ENCODE results near the gene CIB4.
"Not testable (repeated sequence)": the region's sequence is repeated elsewhere in the genome, so short reads cannot be mapped to it uniquely, and the experiment has no call there.

The CIB4 gene

DNA sequence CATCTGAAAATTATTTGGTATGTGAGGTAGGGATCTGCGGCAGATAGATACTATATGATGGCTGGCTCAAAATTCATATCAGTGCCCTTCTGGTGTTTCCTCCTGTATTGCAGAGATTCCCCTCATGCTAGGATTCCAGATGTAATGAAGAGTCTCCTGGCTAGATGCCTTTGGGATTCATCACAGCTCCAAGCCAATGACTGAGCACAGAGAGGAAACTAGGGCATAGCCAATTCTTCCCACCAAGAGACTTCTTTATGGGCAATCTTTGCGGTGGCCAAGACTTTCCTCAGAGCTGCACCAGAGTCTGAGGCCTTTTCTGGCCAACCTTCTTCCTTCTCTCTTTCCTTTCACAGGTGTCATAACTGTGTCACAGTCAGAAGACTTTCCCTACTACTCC is 25.5 kb upstream of the CIB4 start:
- DNase-seq (ENCODE audit: low spot score), result no peak

DNA sequence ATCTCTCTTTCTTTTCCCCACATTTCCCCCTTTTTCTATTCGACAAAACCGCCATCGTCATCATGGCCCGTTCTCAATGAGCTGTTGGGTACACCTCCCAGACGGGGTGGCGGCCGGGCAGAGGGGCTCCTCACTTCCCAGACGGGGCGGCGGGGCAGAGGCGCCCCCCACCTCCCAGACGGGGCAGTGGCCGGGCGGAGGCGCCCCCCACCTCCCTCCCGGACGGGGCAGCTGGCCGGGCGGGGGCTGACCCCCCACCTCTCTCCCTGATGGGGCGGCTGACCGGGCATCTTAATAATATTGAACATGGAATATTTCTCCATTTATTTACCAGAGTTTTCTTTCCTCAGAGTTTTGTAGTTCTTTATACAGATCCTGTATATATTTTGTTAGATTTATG is 24.1 kb upstream of the CIB4 start:
- DNase-seq (ENCODE audit: low spot score), result not testable (repeated sequence)

DNA sequence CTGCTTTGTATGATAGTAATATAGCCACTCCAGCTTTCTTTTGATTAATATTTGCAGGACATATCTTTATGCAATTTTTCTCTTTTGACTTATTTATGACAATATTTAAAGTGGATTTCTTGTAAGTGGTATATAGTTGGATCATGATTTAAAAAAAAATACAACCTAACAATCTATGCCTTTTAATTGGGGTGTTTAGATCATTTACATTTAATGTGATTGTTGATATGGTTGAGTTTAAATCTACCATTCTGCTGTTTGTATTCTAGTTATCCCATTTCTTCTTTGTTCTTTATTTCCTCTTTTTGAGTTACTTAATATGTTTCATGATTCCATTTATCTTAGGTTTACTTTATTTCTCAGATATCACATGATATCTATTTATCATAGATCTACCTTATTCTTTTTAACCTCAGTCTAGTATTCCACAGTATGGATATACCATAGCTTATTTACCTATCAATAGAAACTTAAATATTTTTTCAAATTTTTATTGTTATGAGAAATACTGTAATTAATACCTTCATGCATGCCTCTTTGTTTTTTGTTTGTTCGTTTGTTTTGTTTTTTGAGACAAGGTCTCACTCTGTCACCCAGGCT is 19.3 kb upstream of the CIB4 start:
- DNase-seq (ENCODE audit: low spot score), result no peak

GRCh38 chr2:26658691-26659346 is 17.7 kb upstream of the CIB4 start:
- no peak for DNase-seq (ENCODE audit: low spot score)

DNA sequence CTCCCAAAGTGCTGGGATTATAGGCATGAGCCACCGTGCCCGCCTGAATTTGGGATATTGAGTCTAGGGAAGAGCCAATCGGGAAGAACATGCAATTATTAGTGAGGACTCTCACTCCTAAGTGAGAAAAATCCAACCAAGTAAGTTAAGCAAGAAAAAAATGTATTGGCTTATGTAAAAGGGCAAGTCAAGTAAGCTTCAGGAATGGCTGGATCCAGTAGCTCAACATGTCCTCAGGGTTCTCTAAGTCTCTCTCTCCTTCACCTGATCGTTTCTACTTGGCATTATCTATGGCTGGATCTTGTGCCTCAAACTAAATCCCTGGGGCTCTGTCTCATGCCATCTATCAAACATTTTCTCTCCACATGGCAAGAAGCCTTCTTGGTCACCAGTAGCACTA is 16.1 kb upstream of the CIB4 start:
- DNase-seq (ENCODE audit: low spot score), result no peak

- DNase-seq (ENCODE audit: low spot score), result no peak
Observed at GRCh38 chr2:26655611-26656195, 14.5 kb upstream of the CIB4 start.

DNA sequence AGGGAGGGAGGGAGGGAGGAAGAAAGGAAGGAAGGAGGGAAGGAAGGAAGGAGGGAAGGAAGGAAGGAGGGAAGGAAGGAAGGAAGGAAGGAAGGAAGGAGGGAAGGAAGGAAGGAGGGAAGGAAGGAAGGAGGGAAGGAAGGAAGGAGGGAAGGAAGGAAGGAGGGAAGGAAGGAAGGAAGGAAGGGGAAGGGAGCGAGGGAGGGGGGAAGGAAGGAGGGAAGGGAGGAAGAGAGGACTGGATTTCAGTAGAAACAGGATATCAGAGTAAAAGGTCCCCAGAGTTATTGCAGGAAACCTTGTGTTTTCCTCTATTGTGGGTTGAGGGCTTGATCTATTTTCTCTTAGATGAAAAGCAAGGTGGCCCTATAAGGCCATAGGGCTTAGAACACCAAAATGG is 14.0 kb upstream of the CIB4 start:
- not testable (repeated sequence) for DNase-seq (ENCODE audit: low spot score)

GRCh38 chr2:26654061-26654340 is 12.8 kb upstream of the CIB4 start:
- no peak for DNase-seq (ENCODE audit: low spot score)

DNA sequence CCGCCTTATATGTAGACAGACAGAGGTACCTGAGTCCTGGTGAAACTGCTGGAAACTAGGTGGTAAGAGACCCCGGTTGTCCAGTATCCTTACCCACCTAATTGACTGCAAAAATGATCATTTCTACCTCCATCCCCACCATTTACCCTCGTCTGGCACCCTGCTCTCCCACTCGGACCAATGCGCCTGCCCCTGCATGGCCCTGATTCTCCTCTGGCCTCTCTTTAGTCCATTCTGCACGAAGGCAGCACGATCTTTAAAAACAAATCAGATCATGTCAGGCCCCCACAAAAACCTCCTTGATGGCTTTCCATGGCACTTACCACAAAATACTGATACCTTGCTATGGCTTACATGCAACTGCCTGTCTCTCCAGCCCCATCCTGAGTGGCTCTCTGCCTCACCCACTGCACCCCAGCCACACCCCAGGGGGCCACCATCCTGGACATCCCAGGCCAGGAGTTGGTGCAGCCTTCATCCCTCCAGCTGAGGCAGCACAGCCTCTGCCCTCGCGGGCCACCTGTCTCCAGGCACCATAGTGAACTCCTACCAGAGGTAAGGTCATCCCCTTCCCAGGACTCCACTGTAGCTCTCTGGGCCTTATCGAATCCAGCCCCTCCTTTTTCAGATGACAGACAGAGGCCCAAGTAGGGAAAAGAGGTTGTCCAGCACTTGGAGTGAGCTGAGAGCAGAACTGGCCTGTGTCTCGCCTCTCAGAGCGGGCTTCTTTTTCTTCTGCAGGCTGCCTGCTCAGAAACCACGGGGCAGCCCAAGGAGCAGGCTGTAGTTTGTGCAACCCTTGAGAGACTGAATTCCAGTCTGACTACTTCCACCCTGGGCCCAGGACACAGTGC is 12.3 kb upstream of the CIB4 start:
- DNase-seq (ENCODE audit: low spot score), result no peak

- DNase-seq (ENCODE audit: low spot score), result no peak
Observed at GRCh38 chr2:26652361-26653041, 11.3 kb upstream of the CIB4 start.

GRCh38 chr2:26651799-26652198 is 10.6 kb upstream of the CIB4 start:
- no peak for DNase-seq (ENCODE audit: low spot score)

GRCh38 chr2:26651470-26651771 is 10.3 kb upstream of the CIB4 start:
- DNase-seq (ENCODE audit: low spot score), result no peak

- DNase-seq (ENCODE audit: low spot score), result no peak
Observed at GRCh38 chr2:26650713-26651469, 9.7 kb upstream of the CIB4 start.

DNA sequence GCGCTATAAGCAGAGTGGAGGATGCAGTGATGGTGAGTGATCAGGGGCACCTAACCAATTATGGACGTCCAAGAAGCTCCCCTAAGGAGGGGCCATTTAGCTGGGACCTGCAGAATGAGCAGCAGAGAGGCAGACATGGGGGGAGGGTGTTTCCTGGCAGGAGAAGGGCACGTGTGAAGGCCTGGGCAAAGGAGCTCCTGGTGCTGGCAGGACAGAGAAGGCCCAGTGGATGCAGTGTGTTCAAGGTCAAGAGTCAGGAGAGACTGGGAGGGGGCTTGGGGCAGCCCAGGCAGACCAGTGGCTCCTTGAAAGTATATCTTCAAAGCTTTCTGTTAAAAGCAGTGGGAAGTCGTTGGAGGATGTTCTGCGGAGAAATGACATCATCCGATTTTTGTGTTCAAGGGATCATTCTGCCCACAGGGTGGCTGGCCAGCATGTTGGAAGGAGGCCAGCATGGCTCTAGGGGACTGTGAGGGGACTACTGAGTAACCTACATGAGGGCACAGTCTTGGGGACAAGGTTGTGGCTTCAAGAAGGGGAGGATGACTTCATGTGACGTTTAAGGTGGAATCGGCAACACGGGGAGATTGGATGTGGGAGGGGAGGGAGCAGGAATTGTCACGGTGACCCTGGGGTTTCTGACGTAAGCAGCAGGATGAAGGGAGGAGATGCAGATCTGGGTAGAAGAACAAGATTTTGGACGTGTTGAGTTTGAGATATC is 9.0 kb upstream of the CIB4 start:
- no peak for DNase-seq (ENCODE audit: low spot score)

DNA sequence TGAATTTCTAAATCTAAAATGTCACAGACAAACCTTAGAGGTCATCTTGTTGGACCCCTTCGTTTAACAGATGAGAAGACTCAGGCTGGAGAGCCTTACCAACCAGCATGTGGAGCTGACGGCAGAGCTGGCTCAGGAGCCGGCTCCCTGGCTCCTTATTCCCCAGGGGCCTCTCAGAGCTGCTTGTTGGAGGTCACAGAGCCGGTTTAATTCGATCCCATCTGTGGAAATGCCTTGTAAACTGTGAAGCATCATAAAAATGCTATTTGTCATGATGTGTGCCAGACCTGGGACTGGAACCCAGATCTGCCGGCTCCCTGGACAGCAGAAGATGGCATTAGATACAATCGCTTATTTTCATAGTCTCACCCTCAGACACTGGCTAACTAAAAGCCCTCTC is 8.2 kb upstream of the CIB4 start:
- no peak for DNase-seq (ENCODE audit: low spot score)

GRCh38 chr2:26648516-26648915 is 7.3 kb upstream of the CIB4 start:
- DNase-seq (ENCODE audit: low spot score), result no peak

DNA sequence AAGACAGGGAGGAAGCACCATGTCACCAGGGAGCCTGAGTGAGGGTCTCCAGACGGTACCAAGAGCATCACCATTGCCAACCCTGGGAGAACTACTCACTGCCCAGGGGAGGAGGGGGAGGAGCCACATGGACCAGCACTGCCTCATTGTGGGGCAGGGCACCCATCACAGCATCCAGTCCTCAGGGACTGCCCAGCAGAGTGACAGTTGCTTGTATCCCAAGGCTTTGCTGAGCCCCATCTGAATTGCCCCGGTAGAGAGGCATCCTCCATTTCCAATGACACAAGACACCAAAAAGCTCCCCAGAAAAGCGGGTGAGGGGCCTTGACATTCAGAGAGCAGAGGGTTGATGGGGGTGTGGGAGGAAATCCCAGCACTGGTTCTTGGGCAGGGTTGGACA is 6.8 kb upstream of the CIB4 start:
- DNase-seq (ENCODE audit: low spot score), result no peak

DNA sequence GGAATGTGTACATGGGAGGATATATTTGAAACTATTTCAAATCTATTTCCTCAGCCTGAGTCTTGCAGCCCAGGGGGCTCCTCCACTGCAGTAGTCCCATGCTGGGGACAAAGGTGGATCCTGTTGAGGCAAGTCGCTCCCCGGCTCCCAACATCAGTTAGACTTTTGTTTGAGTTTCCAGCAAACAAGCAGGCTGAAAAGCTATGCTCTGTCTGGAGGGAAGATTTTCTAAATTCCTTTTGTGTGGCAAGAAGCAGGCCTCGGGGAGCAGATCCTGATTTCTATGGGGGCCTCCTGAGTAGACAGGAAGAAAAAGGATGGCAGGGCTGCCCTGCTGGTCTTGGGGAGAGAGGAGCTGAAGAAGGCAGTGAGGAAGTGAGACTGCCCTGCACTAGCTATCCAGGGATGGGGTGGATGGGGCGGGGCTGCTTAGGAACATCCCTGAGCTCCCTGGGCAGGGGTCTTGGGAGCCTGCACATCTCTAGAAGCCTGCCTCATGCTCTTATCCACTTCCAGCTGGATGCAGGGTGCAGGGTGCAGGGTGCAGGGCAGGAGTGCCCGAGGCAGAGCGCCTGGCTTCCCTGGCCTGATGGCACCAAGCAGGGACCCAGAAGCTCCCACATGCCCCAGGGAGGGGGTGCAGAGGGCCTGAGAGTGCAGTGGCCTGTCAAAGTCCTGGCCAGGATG is 6.0 kb upstream of the CIB4 start:
- DNase-seq (ENCODE audit: low spot score), result no peak

- DNase-seq (ENCODE audit: low spot score), result no peak
Observed at GRCh38 chr2:26645762-26646161, 4.6 kb upstream of the CIB4 start.

GRCh38 chr2:26644188-26644835 is 3.1 kb upstream of the CIB4 start:
- DNase-seq (ENCODE audit: low spot score), result no peak

Measured in LoVo (cell line).